HepG2 (cell line): ENCODE measurements around the gene KDM4F. TPM values are rescaled to one million over a fixed set of nuclear protein-coding genes. Genes with fewer than 3 reads are reported as not detected.

Source experiments
- ZBTB40 ChIP-seq, 2 experiments: fragments of 450-650 bp in 1 of 2; sonication (generic) in 1 of 2; formaldehyde crosslinking in 1 of 2; IDR thresholded peaks; 2 replicates each; pipeline versions ENCODE4 v1.6.1 to v1.8.0; 2016 to 2022; ENCODE audit warnings: antibody characterized with exemption in 1 of 2, mild to moderate bottlenecking in 1 of 2, missing genetic modification reagents in 1 of 2
- polyA plus RNA-seq, 8 experiments: library from polyadenylated mRNA; depleted of rRNA in 3 of 8; stranded (reverse) in 7 of 8; unstranded in 1 of 8; fragments of >200 nt; fragmentation: Illumina TruSeq in 4 of 8; extraction: Trizol in 4 of 8; gene quantifications; 2 replicates each; pipeline versions ENCODE4 v1.2.1 to v1.2.3, GENCODE V29; 2011 to 2016; ENCODE audit warnings: low read depth in 4 of 8, missing spikeins in 1 of 8, mixed read lengths in 1 of 8; ENCODE audit not compliant: insufficient read depth in 1 of 8
- total RNA-seq, 5 experiments: library from RNA; depleted of rRNA; stranded (reverse); fragments of >200 nt; fragmentation: Illumina TruSeq; extraction: Trizol; gene quantifications; 2 replicates each; pipeline ENCODE4 v1.2.3, GENCODE V29; 2016; ENCODE audit warnings: low read depth in 1 of 5

Gene KDM4F
- total and polyA plus RNA-seq, 2 of the 13 experiments (the other 11 are each of a cell fraction or from before 2014, with no cell fraction given): not detected

DNA sequence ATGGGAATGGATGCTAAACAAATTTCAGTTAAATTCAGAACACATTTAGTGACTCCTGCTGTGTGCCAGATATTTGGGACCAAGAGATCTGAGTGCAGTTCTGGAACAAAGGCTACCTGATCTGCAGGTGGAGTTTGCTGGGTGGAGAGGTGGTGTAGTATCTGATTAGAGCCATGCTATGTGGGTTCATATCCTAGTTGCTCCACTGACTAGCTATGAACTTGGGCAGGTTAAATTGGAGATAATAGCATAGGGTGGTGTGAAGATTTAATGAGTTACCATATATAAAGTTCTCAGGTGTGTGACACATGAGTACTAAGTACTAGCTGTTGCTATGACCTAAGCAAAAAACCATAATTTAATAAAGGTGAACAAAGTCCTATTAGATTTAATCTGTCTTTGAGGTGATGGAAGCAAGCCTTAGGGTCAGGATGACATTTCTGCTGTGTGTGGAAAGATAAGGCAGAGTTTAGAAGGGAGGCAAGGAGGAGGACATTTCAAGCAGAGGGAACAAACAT is 42.5 kb downstream of the KDM4F start (continued):
- no peak for TF ChIP-seq ZBTB40 (IDR thresholded peaks at IDR 0.05)
- no peak for TF ChIP-seq ZBTB40 (CRISPR knock-in tag; IDR thresholded peaks at IDR 0.05)
